HEK293 (cell line): ENCODE measurements around the gene ZNF211.
A peak's percentile ranks its signal among the peaks of the same experiment; 100 is the strongest.

ENCODE experiments used
- CTCF ChIA-PET: fragments of 350-600 bp; formaldehyde crosslinking; extraction: SDS; loops from one replicate; lab custom pipeline; 2021; ENCODE audit warnings: antibody characterized with exemption; lab: Yijun Ruan, JAX
- POLR2A ChIA-PET: fragments of 300-600 bp; formaldehyde crosslinking; extraction: SDS; loops from one replicate; lab custom pipeline; 2020; ENCODE audit warnings: antibody characterized with exemption, inconsistent platforms; lab: Yijun Ruan, JAX
- H3K27ac ChIP-seq: fragments of 200-500 bp; sonication (Bioruptor generic); 2 replicates; pipeline ENCODE4 v1.5.1; 2014; ENCODE audit warnings: low read depth, low read length, control low read depth, inconsistent platforms; ENCODE audit errors: extremely low read depth
- H3K36me3 ChIP-seq, 2 experiments: fragments of 200-500 bp in 1 of 2; sonication (Bioruptor generic) in 1 of 2; 1 replicate in 1 of 2; 2 replicates in 1 of 2; pipeline ENCODE4 v1.5.1; 2014 to 2017; ENCODE audit warnings: inconsistent platforms in 2 of 2, low read length in 2 of 2; ENCODE audit not compliant: control insufficient read depth in 2 of 2, insufficient read depth in 1 of 2
- H3K4me1 ChIP-seq: fragments of 200-500 bp; sonication (Bioruptor generic); 2 replicates; pipeline ENCODE4 v1.5.1; 2014; ENCODE audit warnings: mild to moderate bottlenecking, low read length, inconsistent platforms; ENCODE audit not compliant: control insufficient read depth, insufficient read depth
- H3K4me3 ChIP-seq: 2 replicates; pipeline ENCODE4 v1.5.1; 2011; ENCODE audit warnings: low read depth, mild to moderate bottlenecking, control low read depth, low read length, moderate library complexity
- H3K9me3 ChIP-seq: fragments of 200-500 bp; sonication (Bioruptor generic); 2 replicates; pipeline ENCODE4 v1.5.1; 2014; ENCODE audit warnings: low read depth, low read length, inconsistent platforms; ENCODE audit not compliant: control insufficient read depth, insufficient read depth
- ELK4 ChIP-seq: IDR thresholded peaks from 2 replicates; pipeline ENCODE4 v1.6.1; 2011; ENCODE audit warnings: mild to moderate bottlenecking, low read depth, low read length, borderline replicate concordance
- KLF7 ChIP-seq: fragments of 450-650 bp; formaldehyde crosslinking; IDR thresholded peaks from 2 replicates; pipeline ENCODE4 v1.5.1; 2016; ENCODE audit warnings: missing biosample characterization, missing genetic modification characterization, borderline replicate concordance
- SETDB1 ChIP-seq: IDR thresholded peaks from one replicate; pipeline ENCODE4 v1.6.1; 2017; ENCODE audit warnings: mild to moderate bottlenecking, low read length, moderate library complexity, mixed read lengths; ENCODE audit not compliant: insufficient read length
- TRIM28 ChIP-seq: IDR thresholded peaks from 2 replicates; pipeline ENCODE4 v1.6.1; 2011; ENCODE audit warnings: low read length, control low read depth, borderline replicate concordance
- ZBTB1 ChIP-seq: fragments of 450-650 bp; formaldehyde crosslinking; IDR thresholded peaks from 2 replicates; pipeline ENCODE4 v1.5.1; 2016; ENCODE audit warnings: missing biosample characterization, missing genetic modification characterization
- ZNF18 ChIP-seq: fragments of 450-650 bp; formaldehyde crosslinking; IDR thresholded peaks from 2 replicates; pipeline ENCODE4 v1.5.1; 2016; ENCODE audit warnings: missing biosample characterization, missing genetic modification characterization
- ZNF274 ChIP-seq, 2 experiments: fragments of 200-500 bp in 1 of 2; fragments of 450-650 bp in 1 of 2; sonication (Bioruptor generic) in 1 of 2; formaldehyde crosslinking in 1 of 2; IDR thresholded peaks; 2 replicates each; pipeline versions ENCODE4 v1.5.1 to v1.6.1; 2014 to 2016; ENCODE audit warnings: borderline replicate concordance in 1 of 2, inconsistent platforms in 1 of 2, low read length in 1 of 2, missing biosample characterization in 1 of 2, missing genetic modification characterization in 1 of 2
- ZNF280D ChIP-seq: fragments of 450-650 bp; formaldehyde crosslinking; IDR thresholded peaks from 2 replicates; pipeline ENCODE4 v1.5.1; 2016; ENCODE audit warnings: missing biosample characterization, missing genetic modification characterization
- ZNF518A ChIP-seq: fragments of 450-650 bp; formaldehyde crosslinking; conservative IDR thresholded peaks from 2 replicates; pipeline ENCODE4 v1.5.1; 2016; ENCODE audit warnings: low read depth, missing biosample characterization, missing genetic modification characterization
- ZNF626 ChIP-seq: fragments of 450-650 bp; sonication (Bioruptor Pico); formaldehyde crosslinking; IDR thresholded peaks from 2 replicates; pipeline ENCODE4 v1.5.1; 2018; ENCODE audit warnings: missing biosample characterization, missing genetic modification characterization, inconsistent platforms
- ZNF670 ChIP-seq: fragments of 450-650 bp; formaldehyde crosslinking; IDR thresholded peaks from 2 replicates; pipeline ENCODE4 v1.5.1; 2016; ENCODE audit warnings: missing biosample characterization, missing genetic modification characterization, low read depth
- ZNF704 ChIP-seq: fragments of 450-650 bp; formaldehyde crosslinking; IDR thresholded peaks from 2 replicates; pipeline ENCODE4 v1.5.1; 2016; ENCODE audit warnings: missing biosample characterization, missing genetic modification characterization
- ZSCAN23 ChIP-seq: fragments of 450-650 bp; formaldehyde crosslinking; IDR thresholded peaks from 2 replicates; pipeline ENCODE4 v1.5.1; 2016; ENCODE audit warnings: missing biosample characterization, missing genetic modification characterization

ZNF211 gene

GRCh38 chr19:57620673-57621348 is 12.2 kb upstream of the ZNF211 start:
- Histone ChIP-seq H3K27ac (no peak overlapping the region), H3K9me3 (peaks cover 30% of the 10 kb centered on the region), H3K4me3 (no peak overlapping the region), H3K4me1 (no peaks in the 10 kb centered on the region), H3K36me3 (peaks cover 54 to 89% of the 10 kb centered on the region in 2 experiments)
- ChIA-PET POLR2A (interaction anchor here (1.2 kb wide), 1 partner anchor 61 kb away, joined by 5 read pairs; the partner anchor contains the start of gene ZNF551), CTCF (no interaction called here)
- peak; percentile 89 for TF ChIP-seq ZNF280D (tag by site-specific recombination)
- TF ChIP-seq ZNF18 (tag by site-specific recombination) = peak; percentile 73
- no peak for TF ChIP-seq ZNF670
- TF ChIP-seq ZNF274 (IDR thresholded peaks at IDR 0.05; ENCODE audit: low read length) = no peak
- peak; percentile 93; the same call in 1 of the 2 replicates for TF ChIP-seq ZNF274 (tag by site-specific recombination; IDR thresholded peaks at IDR 0.05; ENCODE audit: borderline replicate concordance)
- TF ChIP-seq ZNF626 (tag by site-specific recombination) = 0 out of 2 replicates have a peak, but pooled peaks have one; percentile 45
- peak; percentile 38; the same call in 1 of the 2 replicates for TF ChIP-seq ZNF518A (tag by site-specific recombination)
- TF ChIP-seq ZSCAN23 (tag by site-specific recombination) = no peak
- TF ChIP-seq SETDB1 = peak; percentile 100
- peak; percentile 99 for TF ChIP-seq TRIM28
- no peak for TF ChIP-seq ZBTB1 (tag by site-specific recombination)
- no peak for TF ChIP-seq KLF7

- TF ChIP-seq ELK4 (no peak), ZNF704 (tag by site-specific recombination) (no peak)
- Histone ChIP-seq H3K4me1 (no peaks in the 10 kb centered on the region), H3K4me3 (no peak overlapping the region), H3K9me3 (peaks cover 19% of the 10 kb centered on the region), H3K36me3 (peaks cover 32 to 67% of the 10 kb centered on the region in 2 experiments), H3K27ac (no peak overlapping the region)
- CTCF ChIA-PET = interaction anchor here (0.7 to 1.0 kb wide), 2 partner anchors 95 to 280 kb away, joined by 3 read pairs; no protein-coding TSS in a partner anchor
- POLR2A ChIA-PET = no interaction called here
Observed at GRCh38 chr19:57623091-57623490, 9.9 kb upstream of the ZNF211 start.
